Kidney epithelial cell (primary cell): ENCODE results near the gene MAN1C1. TPM values are rescaled to one million over a fixed set of nuclear protein-coding genes. Genes with fewer than 3 reads are reported as not detected.

Experiments used
- DNase-seq: peaks from one replicate; pipeline ENCODE4 v3.0.0-alpha.2; 2010; ENCODE audit warnings: low read depth
- H3K27me3 ChIP-seq: 2 replicates; pipeline ENCODE4 v1.6.0; 2011; ENCODE audit warnings: low read length; ENCODE audit not compliant: control insufficient read depth, insufficient read depth
- H3K36me3 ChIP-seq: 2 replicates; pipeline ENCODE4 v1.5.1; 2011; ENCODE audit warnings: low read length; ENCODE audit not compliant: control insufficient read depth, insufficient read depth
- H3K4me3 ChIP-seq: 2 replicates; pipeline ENCODE4 v1.5.1; 2011; ENCODE audit warnings: low read depth, mild to moderate bottlenecking, control low read depth, low read length
- CTCF ChIP-seq: IDR thresholded peaks from 2 replicates; pipeline ENCODE4 v1.5.1; 2011; ENCODE audit warnings: mild to moderate bottlenecking, moderate library complexity, low read length, control low read depth, inconsistent platforms; ENCODE audit not compliant: insufficient read depth, poor library complexity, severe bottlenecking
- total RNA-seq: library from RNA; depleted of rRNA; stranded (reverse); fragments of >200 nt; gene quantifications from 2 replicates; pipeline ENCODE4 v1.2.3, GENCODE V29; 2015

Gene MAN1C1
- total RNA-seq, 1 donor from 2014 or later: 1.4 TPM

GRCh38 chr1:25607123-25607522 lies 9.5 kb upstream of the MAN1C1 start:
- Histone ChIP-seq H3K36me3 (no peaks in the 10 kb centered on the region), H3K27me3 (peaks cover 25% of the 10 kb centered on the region), H3K4me3 (no peak overlapping the region)
- no peak for DNase-seq
- no peak for TF ChIP-seq CTCF

- H3K4me3 ChIP-seq: no peak overlapping the region
Observed at GRCh38 chr1:25608488-25609178, 8.0 kb upstream of the MAN1C1 start.

GRCh38 chr1:25609921-25610320 lies 6.7 kb upstream of the MAN1C1 start:
- Histone ChIP-seq H3K27me3 (peaks cover 35% of the 10 kb centered on the region), H3K4me3 (no peak overlapping the region)

More at GRCh38 chr1:25608488-25609178, 8.0 kb upstream of the MAN1C1 start:
- Histone ChIP-seq H3K36me3 (no peaks in the 10 kb centered on the region), H3K27me3 (peaks cover 28% of the 10 kb centered on the region)
- TF ChIP-seq CTCF: peak; percentile 49
- peak; percentile 35 for DNase-seq

GRCh38 chr1:25610822-25611630 lies 5.6 kb upstream of the MAN1C1 start:
- no peaks in the 10 kb centered on the region for H3K36me3 ChIP-seq
- H3K4me3 ChIP-seq: no peak overlapping the region
- DNase-seq: no peak
- peak; percentile 8 for TF ChIP-seq CTCF
- H3K27me3 ChIP-seq: peaks cover 37% of the 10 kb centered on the region

More at GRCh38 chr1:25609921-25610320, 6.7 kb upstream of the MAN1C1 start:
- TF ChIP-seq CTCF: no peak
- DNase-seq: no peak
- no peaks in the 10 kb centered on the region for H3K36me3 ChIP-seq

- TF ChIP-seq CTCF: no peak
- Histone ChIP-seq H3K36me3 (no peaks in the 10 kb centered on the region), H3K27me3 (peaks cover 39% of the 10 kb centered on the region), H3K4me3 (no peak overlapping the region)
- no peak for DNase-seq
Observed at GRCh38 chr1:25611843-25612242, 4.7 kb upstream of the MAN1C1 start.
